ENCODE results near the gene SPAG9.

SPAG9 gene

GRCh38 chr17:50988427-50988826 is 132.2 kb downstream of the SPAG9 start:
- DNase-seq, result no peak

- DNase-seq, result peak; percentile 45
Observed at GRCh38 chr17:50986989-50987660, 133.5 kb downstream of the SPAG9 start.

- DNase-seq, result no peak
Observed at GRCh38 chr17:50981279-50981678, 139.4 kb downstream of the SPAG9 start.

GRCh38 chr17:50979524-50979927 is 141.1 kb downstream of the SPAG9 start:
- DNase-seq, result no peak

- no peak for DNase-seq
Observed at GRCh38 chr17:50977487-50978159, 143.0 kb downstream of the SPAG9 start.

- no peak for DNase-seq
Observed at GRCh38 chr17:50976951-50977472, 143.7 kb downstream of the SPAG9 start.

GRCh38 chr17:50973557-50974494 is 146.8 kb downstream of the SPAG9 start:
- DNase-seq, result no peak

- no peak for DNase-seq
Observed at GRCh38 chr17:50972577-50972976, 148.1 kb downstream of the SPAG9 start.

- DNase-seq, result no peak
Observed at GRCh38 chr17:50967795-50968194, 152.9 kb downstream of the SPAG9 start.

GRCh38 chr17:50966163-50966666 is 154.5 kb downstream of the SPAG9 start:
- DNase-seq, result no peak

- DNase-seq, result no peak
Observed at GRCh38 chr17:50963139-50963538, 157.5 kb downstream of the SPAG9 start.

GRCh38 chr17:50961282-50962220 is 159.1 kb downstream of the SPAG9 start:
- no peak for DNase-seq

GRCh38 chr17:50959341-50959740 is 161.3 kb downstream of the SPAG9 start:
- DNase-seq, result no peak

GRCh38 chr17:50957600-50958575 is 162.8 kb downstream of the SPAG9 start:
- DNase-seq, result no peak

GRCh38 chr17:50956750-50957523 is 163.7 kb downstream of the SPAG9 start:
- peak; percentile 50 for DNase-seq

- no peak for DNase-seq
Observed at GRCh38 chr17:50956409-50956749, 164.3 kb downstream of the SPAG9 start.

GRCh38 chr17:50955667-50956120 is 165.0 kb downstream of the SPAG9 start:
- DNase-seq, result no peak

- no peak for DNase-seq
Observed at GRCh38 chr17:50955160-50955559, 165.5 kb downstream of the SPAG9 start.

- no peak for DNase-seq
Observed at GRCh38 chr17:50954641-50955121, 166.0 kb downstream of the SPAG9 start.

Data from fibroblast of skin of abdomen (primary cell).